Measurements from ENCODE around the gene ITPKC. TPM values are rescaled to one million over a fixed set of nuclear protein-coding genes. Genes with fewer than 3 reads are reported as not detected.

The ITPKC gene
- total RNA-seq, 6 experiments from 2014 or later, result 9.2 to 14.9 (median 10.5) TPM

DNA sequence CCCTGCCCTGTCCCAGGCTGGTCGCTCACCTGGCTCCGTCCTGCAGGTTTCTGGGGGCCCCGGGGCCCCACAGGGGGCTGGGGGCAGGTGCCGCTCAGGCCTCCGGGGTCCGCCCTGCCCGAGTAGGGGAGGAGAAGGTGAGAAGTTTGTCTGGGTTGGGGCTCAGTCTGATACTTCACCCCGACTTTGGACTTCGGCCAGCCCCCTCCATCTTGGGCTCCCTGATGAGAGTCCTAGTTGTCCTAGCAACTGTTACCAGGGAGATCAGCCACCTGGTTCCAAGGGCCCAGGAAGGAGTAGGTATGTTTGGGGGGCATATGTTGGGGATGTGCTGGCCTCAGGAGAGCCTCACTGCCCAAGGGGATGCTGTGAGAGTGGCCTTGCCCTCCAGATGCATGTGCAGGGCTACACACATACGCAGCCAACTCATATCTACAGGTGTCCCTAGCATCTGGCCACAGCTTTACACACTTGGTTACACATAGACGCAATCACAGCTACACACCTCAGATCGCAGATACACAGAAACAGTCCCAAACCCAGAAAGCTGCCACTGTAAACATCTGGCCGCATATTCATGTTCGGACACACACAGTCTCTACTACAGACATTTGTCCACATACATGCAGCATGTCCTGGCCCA lies 29.9 kb upstream of the ITPKC start:
- H3K27ac Mint-ChIP-seq, result no peak overlapping the region
- H3K27me3 Mint-ChIP-seq (ENCODE audit: insufficient read depth), result peaks cover 5% of the 10 kb centered on the region
- no peak overlapping the region for H3K4me3 Mint-ChIP-seq
- peaks cover 27% of the 10 kb centered on the region for H3K36me3 Mint-ChIP-seq (ENCODE audit: low read depth)
- H3K4me1 Mint-ChIP-seq (ENCODE audit: low read depth), result peaks cover 5% of the 10 kb centered on the region; the same call in 1 of the 2 replicates
- no peak for DNase-seq
- TF ChIP-seq, protein P1, sequence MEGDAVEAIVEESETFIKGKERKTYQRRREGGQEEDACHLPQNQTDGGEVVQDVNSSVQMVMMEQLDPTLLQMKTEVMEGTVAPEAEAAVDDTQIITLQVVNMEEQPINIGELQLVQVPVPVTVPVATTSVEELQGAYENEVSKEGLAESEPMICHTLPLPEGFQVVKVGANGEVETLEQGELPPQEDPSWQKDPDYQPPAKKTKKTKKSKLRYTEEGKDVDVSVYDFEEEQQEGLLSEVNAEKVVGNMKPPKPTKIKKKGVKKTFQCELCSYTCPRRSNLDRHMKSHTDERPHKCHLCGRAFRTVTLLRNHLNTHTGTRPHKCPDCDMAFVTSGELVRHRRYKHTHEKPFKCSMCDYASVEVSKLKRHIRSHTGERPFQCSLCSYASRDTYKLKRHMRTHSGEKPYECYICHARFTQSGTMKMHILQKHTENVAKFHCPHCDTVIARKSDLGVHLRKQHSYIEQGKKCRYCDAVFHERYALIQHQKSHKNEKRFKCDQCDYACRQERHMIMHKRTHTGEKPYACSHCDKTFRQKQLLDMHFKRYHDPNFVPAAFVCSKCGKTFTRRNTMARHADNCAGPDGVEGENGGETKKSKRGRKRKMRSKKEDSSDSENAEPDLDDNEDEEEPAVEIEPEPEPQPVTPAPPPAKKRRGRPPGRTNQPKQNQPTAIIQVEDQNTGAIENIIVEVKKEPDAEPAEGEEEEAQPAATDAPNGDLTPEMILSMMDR (IDR thresholded peaks at IDR 0.05), result no peak
- no peaks in the 10 kb centered on the region for H3K9me3 Mint-ChIP-seq

DNA sequence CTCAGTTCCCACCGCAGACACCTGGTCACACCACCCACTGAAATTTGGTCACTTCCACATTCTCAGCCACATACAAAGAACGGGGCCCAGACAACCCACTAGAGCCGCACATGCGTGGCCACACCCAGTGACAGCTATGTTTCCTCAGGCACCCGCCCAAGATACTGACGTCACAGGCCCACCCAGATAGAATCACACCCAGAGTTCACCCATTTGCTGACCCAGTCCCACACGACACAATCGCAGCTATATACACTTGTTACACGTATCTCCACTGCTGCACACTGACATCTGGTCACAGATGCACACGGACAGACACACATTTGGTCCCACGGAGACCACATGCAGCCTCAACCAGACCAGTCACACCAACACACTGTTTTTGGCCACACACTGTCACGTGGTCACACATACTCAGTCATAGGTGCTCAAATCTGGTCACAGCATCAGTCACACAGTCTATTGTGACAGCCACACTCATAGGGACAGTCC lies 29.3 kb upstream of the ITPKC start:
- peak; percentile 59 for DNase-seq
- H3K9me3 Mint-ChIP-seq, result no peaks in the 10 kb centered on the region
- TF ChIP-seq, protein P1 (IDR thresholded peaks at IDR 0.05), result no peak
- no peak overlapping the region for H3K4me3 Mint-ChIP-seq
- H3K27ac Mint-ChIP-seq, result no peak overlapping the region
- H3K27me3 Mint-ChIP-seq (ENCODE audit: insufficient read depth), result peaks cover 5% of the 10 kb centered on the region
- peaks cover 5% of the 10 kb centered on the region; the same call in 1 of the 2 replicates for H3K4me1 Mint-ChIP-seq (ENCODE audit: low read depth)
- H3K36me3 Mint-ChIP-seq (ENCODE audit: low read depth), result peaks cover 26% of the 10 kb centered on the region

DNA sequence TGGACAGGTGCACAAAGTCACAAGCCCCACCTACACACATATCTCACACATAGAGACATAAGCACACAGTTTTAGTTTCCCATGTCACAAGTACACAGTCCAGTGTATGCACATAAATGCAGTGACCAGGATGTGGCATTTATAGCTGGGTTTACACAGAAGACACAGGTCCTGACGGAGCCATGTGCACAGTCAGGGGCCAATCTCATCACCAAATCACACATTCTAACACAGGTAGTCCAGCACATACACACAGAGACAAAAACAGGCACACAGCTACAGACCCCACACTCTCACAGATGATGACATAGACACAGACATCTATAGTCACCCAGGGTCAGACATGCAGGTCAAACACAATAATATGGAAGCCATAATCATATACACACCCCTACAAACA lies 28.6 kb upstream of the ITPKC start:
- H3K27me3 Mint-ChIP-seq (ENCODE audit: insufficient read depth), result peaks cover 5% of the 10 kb centered on the region
- peaks cover 22% of the 10 kb centered on the region for H3K36me3 Mint-ChIP-seq (ENCODE audit: low read depth)
- H3K4me3 Mint-ChIP-seq, result no peak overlapping the region
- no peak overlapping the region for H3K27ac Mint-ChIP-seq
- no peaks in the 10 kb centered on the region for H3K9me3 Mint-ChIP-seq
- DNase-seq, result no peak
- TF ChIP-seq, protein P1 (IDR thresholded peaks at IDR 0.05), result no peak
- peaks cover 5% of the 10 kb centered on the region; the same call in 1 of the 2 replicates for H3K4me1 Mint-ChIP-seq (ENCODE audit: low read depth)

- H3K27ac Mint-ChIP-seq, result no peak overlapping the region
- TF ChIP-seq, protein P1 (IDR thresholded peaks at IDR 0.05), result no peak
- H3K36me3 Mint-ChIP-seq (ENCODE audit: low read depth), result peaks cover 22% of the 10 kb centered on the region
- no peaks in the 10 kb centered on the region for H3K9me3 Mint-ChIP-seq
- peaks cover 5% of the 10 kb centered on the region; the same call in 1 of the 2 replicates for H3K4me1 Mint-ChIP-seq (ENCODE audit: low read depth)
- H3K4me3 Mint-ChIP-seq, result no peak overlapping the region
- peaks cover 5% of the 10 kb centered on the region for H3K27me3 Mint-ChIP-seq (ENCODE audit: insufficient read depth)
- no peak for DNase-seq
Measured at GRCh38 chr19:40688987-40689338, 27.9 kb upstream of the ITPKC start.

DNA sequence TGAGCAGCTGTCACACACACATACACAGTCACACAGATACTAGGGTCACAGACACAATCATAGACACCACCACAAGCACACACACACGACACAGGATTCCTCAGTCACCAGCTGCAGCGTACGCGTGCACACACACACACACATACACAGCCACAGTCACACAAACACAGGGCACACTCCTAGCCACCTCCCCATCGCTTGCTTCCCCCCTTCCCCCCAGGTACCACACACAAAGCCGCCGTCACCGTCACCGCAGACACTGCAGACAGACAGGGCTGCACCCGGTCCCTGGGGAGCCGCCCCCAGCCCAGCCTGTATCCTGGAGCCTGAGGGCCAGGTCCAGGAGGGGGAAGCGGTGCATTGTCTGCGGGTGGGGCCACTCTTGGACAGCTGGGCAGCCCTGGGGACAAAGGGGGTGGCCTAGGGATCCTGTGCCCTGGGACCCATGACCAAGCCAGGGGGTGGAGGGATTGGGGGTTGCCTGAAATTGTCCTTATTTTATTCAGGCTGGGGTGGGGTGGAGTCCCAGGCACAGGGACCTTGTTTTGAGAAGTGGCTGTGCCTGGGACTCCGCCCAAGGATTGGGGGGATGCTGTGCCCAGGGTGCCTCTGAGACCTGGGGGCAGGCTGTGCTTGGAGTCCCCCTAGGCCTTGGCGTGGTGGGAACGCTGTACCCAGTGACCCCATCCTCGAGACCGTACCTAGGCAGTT lies 27.4 kb upstream of the ITPKC start:
- TF ChIP-seq, protein P1 (IDR thresholded peaks at IDR 0.05), result no peak

More for the DNA sequence above, 27.4 kb upstream of the ITPKC start:
- H3K36me3 Mint-ChIP-seq (ENCODE audit: low read depth), result peaks cover 20% of the 10 kb centered on the region
- peaks cover 5% of the 10 kb centered on the region for H3K27me3 Mint-ChIP-seq (ENCODE audit: insufficient read depth)
- H3K27ac Mint-ChIP-seq, result peak overlapping the region; percentile 51
- H3K4me3 Mint-ChIP-seq, result no peak overlapping the region
- no peaks in the 10 kb centered on the region for H3K9me3 Mint-ChIP-seq
- no peak for DNase-seq
- H3K4me1 Mint-ChIP-seq (ENCODE audit: low read depth), result peaks cover 5% of the 10 kb centered on the region; the same call in 1 of the 2 replicates
